Subcutaneous adipose tissue (tissue), 4 donors: ENCODE results near the gene FAM110C. TPM values are rescaled to one million over a fixed set of nuclear protein-coding genes. Genes with fewer than 3 reads are reported as not detected.

Source experiments
- CTCF ChIP-seq: fragments of 450-650 bp; IDR thresholded peaks from one replicate; pipeline ENCODE4 v1.5.1; 2016; ENCODE audit warnings: low read depth, mild to moderate bottlenecking, control low read depth, antibody characterized with exemption, moderate library complexity
- total RNA-seq, 4 donors: library from RNA; depleted of rRNA; stranded (reverse); fragments of >200 nt; gene quantifications; one replicate each; pipeline ENCODE4 v1.1.0, GENCODE V29; 2016

Gene FAM110C
- total RNA-seq: under 1 TPM in 1 of 4 donors, not detected in 3; 0.82 TPM

GRCh38 chr2:46471-47345, at the start of gene FAM110C:
FAM110C (minus strand) TSS chr2:46505; CDS start chr2:46385, 120 bp downstream.
- no peak for TF ChIP-seq CTCF

GRCh38 chr2:92326-92725, 46.0 kb upstream of the FAM110C start:
- TF ChIP-seq CTCF: no peak

DNA sequence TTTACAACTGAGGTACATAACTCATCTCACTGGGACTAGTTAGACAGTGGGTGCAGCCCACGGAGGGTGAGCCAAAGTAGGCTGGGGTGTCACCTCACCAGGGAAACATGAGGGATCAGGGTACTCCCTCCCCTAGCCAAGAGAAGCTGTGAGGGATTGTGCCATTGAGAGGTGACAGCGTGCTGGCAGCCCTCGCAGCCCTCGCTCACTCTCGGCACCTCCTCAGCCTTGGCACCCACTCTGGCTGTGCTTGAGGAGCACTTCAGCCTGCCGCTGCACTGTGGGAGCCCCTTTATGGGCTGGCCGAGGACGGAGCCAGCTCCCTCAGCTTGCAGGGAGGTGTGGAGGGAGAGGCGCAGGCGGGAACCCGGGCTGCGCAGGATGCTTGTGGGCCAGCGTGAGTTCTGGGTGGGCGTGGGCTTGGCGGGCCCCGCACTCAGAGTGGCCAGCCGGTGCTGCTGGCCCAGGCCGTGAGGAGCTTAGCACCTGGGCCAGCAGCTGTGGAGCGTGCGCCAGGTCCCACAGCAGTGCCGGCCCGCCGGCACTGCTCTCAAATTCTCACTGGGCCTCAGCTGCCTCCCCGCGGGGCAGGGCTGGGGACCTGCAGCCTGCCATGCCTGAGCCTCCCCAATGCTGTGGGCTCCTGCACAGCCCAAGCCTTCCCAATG, 44.5 kb upstream of the FAM110C start:
- no peak for TF ChIP-seq CTCF

- TF ChIP-seq CTCF: no peak
These were observed 39.5 kb upstream of the FAM110C start for GRCh38 chr2:85761-86160.

DNA sequence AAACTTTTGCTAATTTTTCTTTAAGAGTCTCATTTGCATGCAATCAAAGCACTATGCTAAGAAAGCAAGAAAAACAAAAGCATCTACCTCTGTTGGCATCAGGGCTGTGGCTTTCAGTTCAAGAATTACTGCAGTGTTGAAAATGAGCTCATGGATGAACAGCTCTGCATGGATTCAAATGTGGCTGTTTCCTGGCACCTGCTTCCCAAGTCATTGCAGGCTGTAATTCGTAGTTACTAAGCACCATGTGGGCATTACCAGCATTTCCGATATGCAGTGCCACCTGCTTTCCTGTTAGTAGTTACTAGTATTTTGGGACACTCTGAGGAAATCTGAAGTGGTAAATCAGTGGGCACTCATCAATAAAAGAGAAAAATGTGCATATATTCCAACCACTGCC, 37.8 kb upstream of the FAM110C start:
- TF ChIP-seq CTCF: no peak

DNA sequence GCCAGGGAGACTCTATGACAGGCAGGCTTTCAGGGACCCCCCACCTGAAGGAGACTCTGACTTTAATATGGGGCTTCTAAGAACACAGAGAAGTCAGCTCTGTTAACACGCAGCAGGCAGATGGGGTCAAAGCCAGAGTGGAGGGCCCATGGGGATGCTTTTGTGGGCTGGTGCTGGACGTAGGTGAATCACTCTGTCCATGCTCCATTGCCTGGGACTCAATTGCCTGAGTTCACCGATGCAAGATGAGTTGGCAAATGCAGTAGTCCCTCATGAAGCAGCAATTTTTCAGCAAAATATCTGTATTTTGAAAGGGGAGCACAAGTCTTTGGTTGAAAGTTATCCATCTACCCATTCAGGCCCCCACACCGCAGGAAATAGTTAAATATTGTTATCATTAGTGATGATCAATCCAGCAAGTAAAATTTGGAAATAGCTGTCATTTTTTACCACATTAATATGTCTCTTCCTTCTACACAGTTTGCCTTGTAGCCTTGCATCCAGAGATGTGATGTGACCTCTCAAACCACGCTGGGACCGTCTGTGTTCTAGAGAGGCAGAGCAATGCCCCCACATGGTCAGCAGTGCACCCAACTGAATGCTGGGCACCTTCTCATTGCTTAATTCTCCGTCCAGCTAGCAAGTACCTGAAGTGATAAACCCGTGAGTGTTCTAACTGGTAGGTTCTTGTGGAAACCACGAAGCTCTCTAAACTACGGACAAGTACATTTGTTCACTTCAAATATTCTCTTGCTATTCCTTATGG, 34.8 kb upstream of the FAM110C start:
- no peak for TF ChIP-seq CTCF

DNA sequence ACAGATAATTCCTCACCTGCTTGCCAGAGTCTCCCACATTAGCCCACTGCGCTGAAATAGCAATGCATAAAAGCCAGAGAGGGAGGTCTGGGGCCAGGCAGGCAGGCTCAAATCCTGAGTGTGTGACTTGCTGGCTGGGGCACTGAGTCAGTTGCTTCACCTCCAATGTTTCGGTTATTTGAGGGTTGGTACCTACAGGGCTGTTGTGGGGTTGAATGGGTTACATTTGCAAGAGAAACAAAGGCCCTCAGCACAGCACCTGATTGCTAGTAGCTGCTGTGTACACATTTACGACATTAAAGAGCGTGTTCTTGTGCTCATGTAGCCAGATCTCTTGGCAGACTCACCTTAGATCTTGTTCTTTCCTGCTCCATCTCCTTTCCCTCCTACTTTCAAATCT, 34.1 kb upstream of the FAM110C start:
- no peak for TF ChIP-seq CTCF
